Loucy (cell line): ENCODE data around the gene UBL3.

Experiments used
- EZH2phosphoT487 ChIP-seq: fragments of 200-600 bp; IDR thresholded peaks from 2 replicates; pipeline ENCODE4 v1.6.1; 2018; ENCODE audit warnings: antibody characterized with exemption, mild to moderate bottlenecking, moderate library complexity, borderline replicate concordance
- TF ChIP-seq, protein P1 (sequence below): fragments of 200-600 bp; sonication (generic); conservative IDR thresholded peaks from 2 replicates; pipeline ENCODE4 v1.5.1; 2014; ENCODE audit warnings: mild to moderate bottlenecking, antibody characterized with exemption, low read length

DNA sequence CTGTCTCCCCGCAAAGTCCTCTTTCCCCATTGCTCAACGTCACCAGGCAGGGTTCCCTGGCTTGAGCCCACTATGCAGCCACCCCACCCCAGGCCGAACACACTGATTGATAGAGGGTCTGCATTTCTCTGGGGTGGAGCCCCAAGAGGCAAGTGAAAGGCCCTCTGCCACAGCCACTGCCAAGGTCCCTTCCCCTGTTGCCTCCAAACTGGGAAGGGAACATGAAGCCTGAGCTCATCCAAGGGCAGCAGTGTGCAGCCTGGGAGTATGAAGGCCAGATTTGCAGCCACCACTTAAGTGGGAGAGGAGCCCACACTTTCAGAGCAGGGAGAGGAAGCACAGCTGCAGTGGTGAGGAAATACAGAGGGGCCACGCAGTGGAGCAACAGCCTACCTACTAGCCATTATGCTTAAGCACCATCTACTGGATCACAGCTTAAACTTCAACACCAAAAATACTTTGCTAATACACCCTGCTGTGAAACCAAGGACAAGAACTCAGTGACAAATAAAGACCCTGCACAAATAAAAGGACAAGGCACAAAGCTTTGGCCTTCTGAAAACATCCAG lies 48.6 kb downstream of the UBL3 start:
- TF ChIP-seq, protein P1, sequence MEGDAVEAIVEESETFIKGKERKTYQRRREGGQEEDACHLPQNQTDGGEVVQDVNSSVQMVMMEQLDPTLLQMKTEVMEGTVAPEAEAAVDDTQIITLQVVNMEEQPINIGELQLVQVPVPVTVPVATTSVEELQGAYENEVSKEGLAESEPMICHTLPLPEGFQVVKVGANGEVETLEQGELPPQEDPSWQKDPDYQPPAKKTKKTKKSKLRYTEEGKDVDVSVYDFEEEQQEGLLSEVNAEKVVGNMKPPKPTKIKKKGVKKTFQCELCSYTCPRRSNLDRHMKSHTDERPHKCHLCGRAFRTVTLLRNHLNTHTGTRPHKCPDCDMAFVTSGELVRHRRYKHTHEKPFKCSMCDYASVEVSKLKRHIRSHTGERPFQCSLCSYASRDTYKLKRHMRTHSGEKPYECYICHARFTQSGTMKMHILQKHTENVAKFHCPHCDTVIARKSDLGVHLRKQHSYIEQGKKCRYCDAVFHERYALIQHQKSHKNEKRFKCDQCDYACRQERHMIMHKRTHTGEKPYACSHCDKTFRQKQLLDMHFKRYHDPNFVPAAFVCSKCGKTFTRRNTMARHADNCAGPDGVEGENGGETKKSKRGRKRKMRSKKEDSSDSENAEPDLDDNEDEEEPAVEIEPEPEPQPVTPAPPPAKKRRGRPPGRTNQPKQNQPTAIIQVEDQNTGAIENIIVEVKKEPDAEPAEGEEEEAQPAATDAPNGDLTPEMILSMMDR, result peak; percentile 70
- TF ChIP-seq EZH2phosphoT487, result no peak
